Activated naive CD4-positive, alpha-beta T cell treated with anti-CD3 and anti-CD28 coated beads, Interleukin-2, amount 10 ng/mL, durations not matched to agents 7 days and 5 days (primary cell): ENCODE results near the gene TAF15.

ENCODE experiments used
- CTCF ChIA-PET: fragments of 350-600 bp; sonication (Branson Sonifier 250); formaldehyde crosslinking; loops from one replicate; lab custom pipeline; 2021; ENCODE audit warnings: antibody characterized with exemption; lab: Charles Lee
- DNase-seq: peaks from one replicate; pipeline ENCODE4 v3.0.0-alpha.2; 2020
- H3K27ac Mint-ChIP-seq: one replicate; pipeline ENCODE4 v1.8.0; 2021; ENCODE audit warnings: mild to moderate bottlenecking, moderate library complexity, mixed read lengths
- H3K27me3 Mint-ChIP-seq: one replicate; pipeline ENCODE4 v1.8.0; 2021; ENCODE audit warnings: mild to moderate bottlenecking, mixed read lengths
- H3K36me3 Mint-ChIP-seq: one replicate; pipeline ENCODE4 v1.8.0; 2021; ENCODE audit warnings: mixed read lengths
- H3K4me1 Mint-ChIP-seq: one replicate; pipeline ENCODE4 v1.8.0; 2021; ENCODE audit warnings: mixed read lengths
- H3K4me3 Mint-ChIP-seq: one replicate; pipeline ENCODE4 v1.8.0; 2021; ENCODE audit warnings: mild to moderate bottlenecking, moderate library complexity, mixed read lengths
- H3K9me3 Mint-ChIP-seq: one replicate; pipeline ENCODE4 v1.8.0; 2021; ENCODE audit warnings: mixed read lengths

The TAF15 gene

DNA sequence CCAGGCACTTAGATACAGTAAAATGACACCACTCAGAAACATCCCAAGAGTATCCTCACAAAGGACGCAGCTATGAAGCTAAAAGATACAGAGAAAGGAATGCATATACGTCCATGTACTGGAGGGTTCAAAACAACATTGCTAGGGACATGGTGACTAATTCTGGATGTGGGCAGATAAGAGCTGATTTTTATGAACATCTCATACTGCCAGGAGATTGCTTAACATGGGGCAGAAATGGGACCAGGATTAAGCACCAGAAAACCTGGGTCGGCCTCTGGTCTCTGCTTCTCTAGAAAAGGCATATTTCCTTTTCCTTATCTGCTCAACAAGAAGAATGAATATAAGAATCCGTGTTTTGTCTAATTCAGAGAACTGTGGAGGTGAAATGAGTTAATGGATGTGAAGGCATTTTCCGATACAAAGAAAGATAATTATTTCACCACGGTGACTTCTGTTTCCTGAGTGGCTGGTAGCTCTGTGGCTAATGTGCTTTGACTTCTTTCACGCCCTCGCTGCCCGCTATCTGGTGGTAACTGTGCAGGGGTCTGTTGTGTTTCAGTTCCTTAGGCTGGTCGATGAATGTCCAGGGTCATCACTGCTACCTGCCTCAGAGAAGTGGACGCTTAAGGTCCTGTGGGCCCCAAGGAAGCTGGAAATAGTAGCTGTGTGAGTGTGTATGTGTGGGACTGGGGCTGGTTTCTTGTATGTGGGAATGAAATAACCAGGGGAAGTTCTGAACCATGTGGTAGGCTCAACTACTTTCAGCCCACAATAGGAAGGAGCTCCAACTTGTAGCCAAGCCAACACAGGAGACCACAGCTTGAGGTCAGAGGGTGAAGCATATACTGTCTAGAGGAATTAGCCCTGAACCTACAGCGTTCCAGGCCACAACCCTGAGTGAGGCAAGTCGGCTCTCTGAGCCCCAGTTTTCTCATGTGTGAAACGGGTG, 86.6 kb downstream of the TAF15 start:
- Mint-ChIP-seq H3K27me3 (peaks cover 3% of the 10 kb centered on the region), H3K36me3 (no peaks in the 10 kb centered on the region), H3K4me1 (peaks cover 67% of the 10 kb centered on the region), H3K27ac (peak overlapping the region; percentile 78), H3K9me3 (no peaks in the 10 kb centered on the region), H3K4me3 (no peak overlapping the region)
- CTCF ChIA-PET, result interaction anchor here (2.1 kb wide), 1 partner anchor 25 kb away, joined by 5 read pairs; no protein-coding TSS in a partner anchor
- peak; percentile 23 for DNase-seq
